Spleen (tissue), 11 donors: ENCODE data around the gene RGS6. TPM values are rescaled to one million over a fixed set of nuclear protein-coding genes. Genes with fewer than 3 reads are reported as not detected.

Experiments
- DNase-seq: peaks from one replicate; pipeline ENCODE4 v3.0.0-alpha.2; 2020
- H3K27ac ChIP-seq, 8 donors: fragments of 200-600 bp; sonication (generic) in 7 of 8; 1 replicate in 4 of 8; 2 replicates in 4 of 8; pipeline versions ENCODE4 v1.5.0 to v1.8.0; 2016 to 2021; ENCODE audit warnings: inconsistent platforms in 4 of 8, mild to moderate bottlenecking in 4 of 8, moderate library complexity in 1 of 8
- H3K27me3 ChIP-seq, 7 donors: fragments of 200-600 bp; sonication (generic) in 6 of 7; replicated peaks in 1 of 7; 1 replicate in 4 of 7; 2 replicates in 3 of 7; pipeline versions ENCODE4 v1.5.0 to v1.8.0; 2016 to 2021; ENCODE audit warnings: inconsistent platforms in 3 of 7, mild to moderate bottlenecking in 1 of 7
- H3K36me3 ChIP-seq, 6 donors: fragments of 200-600 bp; sonication (generic) in 5 of 6; 1 replicate in 4 of 6; 2 replicates in 2 of 6; pipeline versions ENCODE4 v1.5.0 to v1.8.0; 2016 to 2021; ENCODE audit warnings: inconsistent platforms in 2 of 6
- H3K4me1 ChIP-seq, 6 donors: fragments of 200-600 bp; sonication (generic) in 5 of 6; 1 replicate in 3 of 6; 2 replicates in 3 of 6; pipeline versions ENCODE4 v1.5.0 to v1.8.0; 2016 to 2021; ENCODE audit warnings: inconsistent platforms in 3 of 6
- H3K4me3 ChIP-seq, 8 donors: fragments of 200-600 bp; sonication (generic) in 7 of 8; 1 replicate in 4 of 8; 2 replicates in 4 of 8; pipeline versions ENCODE4 v1.5.0 to v1.8.0; 2016 to 2021; ENCODE audit warnings: inconsistent platforms in 4 of 8, mild to moderate bottlenecking in 4 of 8, moderate library complexity in 2 of 8
- H3K9me3 ChIP-seq, 8 donors: fragments of 200-600 bp; sonication (generic) in 7 of 8; 1 replicate in 4 of 8; 2 replicates in 4 of 8; pipeline versions ENCODE4 v1.5.0 to v1.8.0; 2016 to 2021; ENCODE audit warnings: inconsistent platforms in 4 of 8
- CTCF ChIP-seq, 11 experiments: fragments of 200-600 bp in 7 of 11; fragments of 450-650 bp in 4 of 11; sonication (generic) in 4 of 11; IDR thresholded peaks in 8 of 11; conservative IDR thresholded peaks in 3 of 11; 1 replicate in 7 of 11; 2 replicates in 4 of 11; pipeline versions ENCODE4 v1.4.0 to v1.8.0; 2016 to 2021; ENCODE audit warnings: antibody characterized with exemption in 11 of 11, inconsistent platforms in 4 of 11, mild to moderate bottlenecking in 1 of 11
- POLR2A ChIP-seq, 3 donors: fragments of 450-650 bp; IDR thresholded peaks; one replicate each; pipeline ENCODE4 v1.5.1; 2017; ENCODE audit warnings: antibody characterized with exemption in 3 of 3, mild to moderate bottlenecking in 1 of 3
- POLR2AphosphoS5 ChIP-seq, 3 donors: sonication (generic); formaldehyde crosslinking; IDR thresholded peaks; one replicate each; pipeline ENCODE4 v1.5.1; 2017; ENCODE audit warnings: antibody characterized with exemption in 3 of 3
- WGBS, 5 donors: extraction: QIAGEN DNeasy Blood & Tissue Kit in 3 of 5; methylation state at CpG; one replicate each; pipeline versions ENCODE4 v1.1.5 to v1.1.7; 2013 to 2018; 5-methylcytosine and 5-hydroxymethylcytosine counted together
- intact Hi-C: fragments of 100-400 bp; cut with DNase I; formaldehyde crosslinking; loops from one replicate; pipeline ENCODE4 v1.15.0; 2023; ENCODE audit warnings: low total_unique reads
- polyA plus RNA-seq, 3 donors: library from polyadenylated mRNA; stranded (reverse); fragments of 200-250 nt; gene quantifications; one replicate each; pipeline ENCODE4 v1.2.1, GENCODE V29; 2013
- total RNA-seq, 7 donors: library from RNA; depleted of rRNA in 3 of 7; stranded (reverse); fragments of >200 nt in 3 of 7; fragmentation: NEBNext Ultra II Directional in 4 of 7; extraction: Animal tissue kit (Norgen Biotek cat#: 25700) in 4 of 7; gene quantifications; one replicate each; pipeline versions ENCODE4 v1.1.0 to v1.2.1, GENCODE V29; 2016 to 2021
- donor health status: healthy with polysubstance abuse.
- donor health status: DM: no; HTN: no; CAD: no; lungs with moderate emphysema.
- donor health status: DM: no; HTN: no; CAD: no.
- donor health status: Bipolar disorder and iron deficiency.
- donor health status: healthy.
- donor health status: DM: no; HTN: no; CAD: no.
- donor health status: DM: yes; HTN: yes; CAD: no.

RGS6 gene
- total and polyA plus RNA-seq, 10 donors, result 0.20 to 8.1 (median 2.3) TPM

- no peak overlapping the region for H3K27ac ChIP-seq
- WGBS, 5 donors, result 80 to 82% (median 81%) methylated on average over 3 of the region's 3 CpGs
- no peak overlapping the region for H3K4me3 ChIP-seq
- no peaks in the 10 kb centered on the region for H3K27me3 ChIP-seq
- DNase-seq, result no peak
- TF ChIP-seq CTCF (IDR thresholded peaks at IDR 0.05 in 8 of 11, conservative IDR thresholded peaks at IDR 0.05 in 3 of 11), result no peak
- no peak for TF ChIP-seq POLR2AphosphoS5 (IDR thresholded peaks at IDR 0.05)
- no peak for TF ChIP-seq POLR2A (IDR thresholded peaks at IDR 0.05)
- intact Hi-C loops, result no loop called here
- no peaks in the 10 kb centered on the region for H3K36me3 ChIP-seq
- H3K9me3 ChIP-seq, result no peaks in the 10 kb centered on the region
- H3K4me1 ChIP-seq, result no peaks in the 10 kb centered on the region
Observed at GRCh38 chr14:72099566-72099965, 167.3 kb downstream of the RGS6 start.

GRCh38 chr14:72104011-72104613 lies 171.9 kb downstream of the RGS6 start:
- intact Hi-C loops, result no loop called here

GRCh38 chr14:72111911-72112310 lies 179.7 kb downstream of the RGS6 start:
- TF ChIP-seq POLR2A (IDR thresholded peaks at IDR 0.05) (no peak), CTCF (IDR thresholded peaks at IDR 0.05 in 8 of 11, conservative IDR thresholded peaks at IDR 0.05 in 3 of 11) (no peak), POLR2AphosphoS5 (IDR thresholded peaks at IDR 0.05) (no peak)
- intact Hi-C loops, result no loop called here
- Histone ChIP-seq H3K36me3 (no peaks in the 10 kb centered on the region), H3K27ac (no peak overlapping the region), H3K4me3 (no peak overlapping the region), H3K4me1 (no peaks in the 10 kb centered on the region), H3K27me3 (peaks cover 0 to 6% (median 0%) of the 10 kb centered on the region in 7 donors), H3K9me3 (no peaks in the 10 kb centered on the region)
- DNase-seq, result no peak
- WGBS, 5 donors, result 74 to 89% (median 82%) methylated on average over 7 of the region's 7 CpGs

More at GRCh38 chr14:72104011-72104613, 171.9 kb downstream of the RGS6 start:
- H3K27me3 ChIP-seq, result no peaks in the 10 kb centered on the region
- TF ChIP-seq CTCF (IDR thresholded peaks at IDR 0.05 in 8 of 11, conservative IDR thresholded peaks at IDR 0.05 in 3 of 11), result peak in 8 of 11 experiments; percentile 11 to 63 (median 39)
- TF ChIP-seq POLR2AphosphoS5 (IDR thresholded peaks at IDR 0.05), result no peak
- H3K9me3 ChIP-seq, result no peaks in the 10 kb centered on the region
- H3K4me3 ChIP-seq, result no peak overlapping the region
- no peaks in the 10 kb centered on the region for H3K36me3 ChIP-seq
- H3K27ac ChIP-seq, result no peak overlapping the region
- no peak for DNase-seq
- WGBS, 5 donors, result 46 to 49% (median 47%) methylated on average over 12 of the region's 12 CpGs
- H3K4me1 ChIP-seq, result no peaks in the 10 kb centered on the region

GRCh38 chr14:72118841-72119240 lies 186.6 kb downstream of the RGS6 start:
- no peaks in the 10 kb centered on the region for H3K9me3 ChIP-seq
- no peaks in the 10 kb centered on the region for H3K4me1 ChIP-seq
- intact Hi-C loops, result no loop called here
- DNase-seq, result no peak
- 84 to 95% (median 93%) methylated on average over 3 of the region's 3 CpGs for WGBS, 5 donors
- H3K36me3 ChIP-seq, result no peaks in the 10 kb centered on the region
- H3K27ac ChIP-seq, result no peak overlapping the region
- no peak for TF ChIP-seq CTCF (IDR thresholded peaks at IDR 0.05 in 8 of 11, conservative IDR thresholded peaks at IDR 0.05 in 3 of 11)
- TF ChIP-seq POLR2AphosphoS5 (IDR thresholded peaks at IDR 0.05), result no peak
- TF ChIP-seq POLR2A (IDR thresholded peaks at IDR 0.05), result no peak
- H3K4me3 ChIP-seq, result no peak overlapping the region
- H3K27me3 ChIP-seq, result no peaks in the 10 kb centered on the region
